Vagina (tissue), 2 donors: Measurements from ENCODE around the gene KIAA0825. TPM values are rescaled to one million over a fixed set of nuclear protein-coding genes. Genes with fewer than 3 reads are reported as not detected.

Experiments
- DNase-seq, 2 donors: peaks; one replicate each; pipeline ENCODE4 v3.0.0-alpha.2; 2017; ENCODE audit errors: extremely low spot score in 2 of 2
- H3K27ac ChIP-seq: fragments of 200-600 bp; sonication (generic); one replicate; pipeline ENCODE4 v1.5.1; 2019
- H3K27me3 ChIP-seq: fragments of 200-600 bp; sonication (generic); one replicate; pipeline ENCODE4 v1.5.1; 2019
- H3K36me3 ChIP-seq, 2 donors: fragments of 200-600 bp; sonication (generic); one replicate each; pipeline ENCODE4 v1.5.1; 2017 to 2019
- H3K4me1 ChIP-seq: fragments of 200-600 bp; sonication (generic); one replicate; pipeline ENCODE4 v1.5.1; 2019
- H3K4me3 ChIP-seq, 2 donors: fragments of 200-600 bp; sonication (generic); 1 replicate in 1 of 2; 2 replicates in 1 of 2; pipeline ENCODE4 v1.5.1; 2016 to 2019
- H3K9me3 ChIP-seq: fragments of 200-600 bp; sonication (generic); one replicate; pipeline ENCODE4 v1.5.1; 2019
- CTCF ChIP-seq, 3 experiments: fragments of 450-650 bp in 2 of 3; fragments of 200-600 bp in 1 of 3; sonication (generic) in 1 of 3; IDR thresholded peaks; one replicate each; pipeline ENCODE4 v1.5.1; 2017 to 2019; ENCODE audit warnings: antibody characterized with exemption in 3 of 3, mild to moderate bottlenecking in 2 of 3, moderate library complexity in 2 of 3
- POLR2A ChIP-seq, 2 donors: fragments of 450-650 bp; IDR thresholded peaks; one replicate each; pipeline ENCODE4 v1.6.1; 2017; ENCODE audit warnings: antibody characterized with exemption in 2 of 2, mild to moderate bottlenecking in 2 of 2, moderate library complexity in 2 of 2
- POLR2AphosphoS5 ChIP-seq, 2 donors: sonication (generic); formaldehyde crosslinking; IDR thresholded peaks; one replicate each; pipeline ENCODE4 v1.9.0; 2017; ENCODE audit warnings: antibody characterized with exemption in 2 of 2, mild to moderate bottlenecking in 2 of 2, low read depth in 1 of 2; ENCODE audit not compliant: insufficient read depth in 1 of 2
- intact Hi-C: fragments of 100-400 bp; cut with DNase I; formaldehyde crosslinking; loops from one replicate; pipeline ENCODE4 v1.15.1; 2023
- total RNA-seq: library from RNA; depleted of rRNA; stranded (reverse); fragments of >200 nt; gene quantifications from one replicate; pipeline ENCODE4 v1.2.3, GENCODE V29; 2016

The KIAA0825 gene
- total RNA-seq, 1 donor from 2014 or later: 2.5 TPM

- H3K9me3 ChIP-seq: no peaks in the 10 kb centered on the region
- TF ChIP-seq CTCF (IDR thresholded peaks at IDR 0.05) (no peak), POLR2AphosphoS5 (IDR thresholded peaks at IDR 0.05; ENCODE audit: insufficient read depth in 1 of 2, low read depth in 1 of 2) (no peak), POLR2A (IDR thresholded peaks at IDR 0.05) (no peak)
- H3K4me3 ChIP-seq: no peak overlapping the region
- H3K36me3 ChIP-seq: no peaks in the 10 kb centered on the region
- intact Hi-C loops: no loop called here
- no peak for DNase-seq
- no peaks in the 10 kb centered on the region for H3K27me3 ChIP-seq
- no peak overlapping the region for H3K27ac ChIP-seq
- H3K4me1 ChIP-seq: no peaks in the 10 kb centered on the region
Observed at GRCh38 chr5:94217745-94218144, 400.7 kb downstream of the KIAA0825 start.

DNA sequence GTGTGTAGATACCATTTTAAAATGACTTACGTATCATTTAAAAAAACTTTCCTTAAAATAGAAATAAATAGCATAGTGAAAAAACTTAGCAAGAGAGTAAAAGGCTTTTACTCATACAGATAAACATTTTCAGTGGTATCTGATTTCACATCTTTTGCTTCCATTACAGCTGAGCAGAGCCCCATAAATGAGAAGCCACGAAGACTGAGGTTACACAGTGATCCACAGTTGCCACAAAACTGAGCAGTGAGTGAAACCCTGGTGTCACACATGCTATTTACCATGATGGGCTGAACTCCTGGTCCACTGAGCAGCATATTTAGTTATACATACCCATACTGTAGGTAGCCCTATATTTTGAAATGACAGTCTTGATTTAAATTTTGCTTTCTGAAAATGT, 401.2 kb downstream of the KIAA0825 start:
- Histone ChIP-seq H3K27ac (no peak overlapping the region), H3K4me1 (no peaks in the 10 kb centered on the region), H3K27me3 (no peaks in the 10 kb centered on the region), H3K9me3 (no peaks in the 10 kb centered on the region), H3K36me3 (no peaks in the 10 kb centered on the region), H3K4me3 (no peak overlapping the region)
- intact Hi-C loops: no loop called here
- no peak for DNase-seq
- TF ChIP-seq POLR2A (IDR thresholded peaks at IDR 0.05) (no peak), POLR2AphosphoS5 (IDR thresholded peaks at IDR 0.05; ENCODE audit: insufficient read depth in 1 of 2, low read depth in 1 of 2) (no peak), CTCF (IDR thresholded peaks at IDR 0.05) (no peak)

DNA sequence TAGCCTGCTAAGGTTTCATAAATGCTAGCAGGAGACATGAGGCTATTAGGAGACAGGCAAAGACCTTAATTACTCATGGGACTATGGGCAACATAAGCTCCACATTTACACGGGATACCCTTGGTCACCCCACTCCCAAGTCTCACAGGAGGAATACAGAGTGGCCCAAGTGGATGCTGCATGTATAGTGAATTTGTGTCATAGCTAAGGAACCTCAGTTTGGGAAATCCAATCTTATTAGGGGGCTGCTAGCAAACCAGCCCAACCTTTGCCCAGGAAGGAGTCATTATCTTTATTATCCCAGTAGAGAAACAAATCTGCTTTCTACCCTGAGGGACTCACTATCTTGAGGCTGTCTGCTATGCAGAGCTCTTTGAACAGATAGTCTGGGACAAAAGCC, 405.9 kb downstream of the KIAA0825 start:
- intact Hi-C loops: no loop called here
- TF ChIP-seq CTCF (IDR thresholded peaks at IDR 0.05) (no peak), POLR2AphosphoS5 (IDR thresholded peaks at IDR 0.05; ENCODE audit: insufficient read depth in 1 of 2, low read depth in 1 of 2) (no peak), POLR2A (IDR thresholded peaks at IDR 0.05) (no peak)
- Histone ChIP-seq H3K27me3 (no peaks in the 10 kb centered on the region), H3K4me3 (no peak overlapping the region), H3K36me3 (no peaks in the 10 kb centered on the region), H3K4me1 (no peaks in the 10 kb centered on the region), H3K9me3 (no peaks in the 10 kb centered on the region), H3K27ac (no peak overlapping the region)
- DNase-seq: no peak

GRCh38 chr5:94209774-94210355, 408.5 kb downstream of the KIAA0825 start:
- H3K36me3 ChIP-seq: no peaks in the 10 kb centered on the region
- no peak for DNase-seq
- H3K27ac ChIP-seq: no peak overlapping the region
- H3K4me1 ChIP-seq: no peaks in the 10 kb centered on the region
- H3K4me3 ChIP-seq: no peak overlapping the region
- TF ChIP-seq POLR2A (IDR thresholded peaks at IDR 0.05) (no peak), POLR2AphosphoS5 (IDR thresholded peaks at IDR 0.05; ENCODE audit: insufficient read depth in 1 of 2, low read depth in 1 of 2) (no peak), CTCF (IDR thresholded peaks at IDR 0.05) (no peak)
- no peaks in the 10 kb centered on the region for H3K9me3 ChIP-seq
- intact Hi-C loops: no loop called here
- H3K27me3 ChIP-seq: no peaks in the 10 kb centered on the region

GRCh38 chr5:94209272-94209671, 409.1 kb downstream of the KIAA0825 start:
- Histone ChIP-seq H3K9me3 (no peaks in the 10 kb centered on the region), H3K27ac (no peak overlapping the region), H3K36me3 (no peaks in the 10 kb centered on the region), H3K27me3 (no peaks in the 10 kb centered on the region), H3K4me3 (no peak overlapping the region), H3K4me1 (no peaks in the 10 kb centered on the region)
- TF ChIP-seq CTCF (IDR thresholded peaks at IDR 0.05): no peak
- no peak for DNase-seq
- intact Hi-C loops: no loop called here
